Memory B cell (primary cell): ENCODE data around the gene CRYM.

Experiments
- ATAC-seq: fragments of 150-1000 bp; cut with Tn5 transposase; 2 replicates; pipeline ENCODE4 v1.10.0; 2021; ENCODE audit warnings: low read depth, mild to moderate bottlenecking, moderate library complexity
- DNase-seq, 2 donors: peaks; one replicate each; pipeline ENCODE4 v3.0.0; 2022; ENCODE audit warnings: low spot score in 2 of 2
- H3K27ac Mint-ChIP-seq: one replicate; pipeline ENCODE4 v1.8.0; 2022; ENCODE audit warnings: mild to moderate bottlenecking, moderate library complexity, mixed read lengths
- H3K27me3 Mint-ChIP-seq: one replicate; pipeline ENCODE4 v1.8.0; 2022; ENCODE audit warnings: mixed read lengths
- H3K36me3 Mint-ChIP-seq: one replicate; pipeline ENCODE4 v1.8.0; 2022; ENCODE audit warnings: mild to moderate bottlenecking, mixed read lengths
- H3K4me1 Mint-ChIP-seq: one replicate; pipeline ENCODE4 v1.8.0; 2022; ENCODE audit warnings: mixed read lengths
- H3K4me3 Mint-ChIP-seq: one replicate; pipeline ENCODE4 v1.8.0; 2022; ENCODE audit warnings: mild to moderate bottlenecking, moderate library complexity, mixed read lengths
- H3K9me3 Mint-ChIP-seq: one replicate; pipeline ENCODE4 v1.8.0; 2022; ENCODE audit warnings: mixed read lengths

Gene CRYM

DNA sequence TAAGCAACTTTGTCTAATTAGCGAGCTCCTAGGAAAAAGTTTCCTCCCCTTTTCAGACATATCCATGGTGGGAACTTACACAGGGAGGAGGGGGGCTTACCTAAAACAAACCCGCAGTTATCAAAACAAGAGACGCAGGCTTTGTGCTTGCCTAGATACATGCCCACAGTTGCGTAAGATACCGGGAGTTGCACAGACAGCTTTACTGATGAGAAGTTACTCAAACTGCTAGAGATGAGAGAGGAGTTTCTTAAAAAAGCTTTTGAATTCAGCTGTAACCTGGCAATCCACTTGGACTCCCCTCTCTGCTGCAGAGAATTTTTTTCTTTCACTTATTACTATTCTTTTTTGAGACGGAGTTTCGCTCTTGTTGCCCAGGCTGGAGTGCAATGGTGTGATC, 59.9 kb downstream of the CRYM start:
- peaks cover 9% of the 10 kb centered on the region for H3K27me3 Mint-ChIP-seq
- H3K27ac Mint-ChIP-seq = no peak overlapping the region
- DNase-seq (no peak), ATAC-seq (no peak)
- no peaks in the 10 kb centered on the region for H3K9me3 Mint-ChIP-seq
- no peaks in the 10 kb centered on the region for H3K36me3 Mint-ChIP-seq
- H3K4me1 Mint-ChIP-seq = peaks cover 3% of the 10 kb centered on the region
- H3K4me3 Mint-ChIP-seq = no peak overlapping the region

DNA sequence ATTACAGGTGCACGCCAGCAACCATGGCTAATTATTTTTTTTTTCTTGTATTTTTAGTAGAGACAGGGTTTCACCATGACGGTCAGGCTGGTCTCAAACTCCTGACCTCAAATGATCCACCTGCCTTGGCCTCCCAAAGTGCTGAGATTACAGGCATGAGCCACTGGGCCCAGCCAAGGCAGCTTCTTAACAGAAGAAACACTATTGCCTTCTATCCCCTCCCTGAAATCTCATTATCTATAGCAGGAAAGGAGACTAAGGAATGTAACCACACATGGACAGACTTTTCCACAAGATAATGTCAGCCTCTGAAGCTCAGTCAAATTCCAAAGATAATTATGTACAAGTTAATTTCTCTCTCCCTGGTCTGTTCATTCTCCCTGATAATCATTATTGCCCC, 61.0 kb downstream of the CRYM start:
- no peak for ATAC-seq
- peaks cover 6% of the 10 kb centered on the region for H3K27me3 Mint-ChIP-seq
- no peaks in the 10 kb centered on the region for H3K36me3 Mint-ChIP-seq
- H3K4me3 Mint-ChIP-seq = no peak overlapping the region
- no peak overlapping the region for H3K27ac Mint-ChIP-seq
- H3K4me1 Mint-ChIP-seq = no peaks in the 10 kb centered on the region
- no peak for DNase-seq
- H3K9me3 Mint-ChIP-seq = no peaks in the 10 kb centered on the region

DNA sequence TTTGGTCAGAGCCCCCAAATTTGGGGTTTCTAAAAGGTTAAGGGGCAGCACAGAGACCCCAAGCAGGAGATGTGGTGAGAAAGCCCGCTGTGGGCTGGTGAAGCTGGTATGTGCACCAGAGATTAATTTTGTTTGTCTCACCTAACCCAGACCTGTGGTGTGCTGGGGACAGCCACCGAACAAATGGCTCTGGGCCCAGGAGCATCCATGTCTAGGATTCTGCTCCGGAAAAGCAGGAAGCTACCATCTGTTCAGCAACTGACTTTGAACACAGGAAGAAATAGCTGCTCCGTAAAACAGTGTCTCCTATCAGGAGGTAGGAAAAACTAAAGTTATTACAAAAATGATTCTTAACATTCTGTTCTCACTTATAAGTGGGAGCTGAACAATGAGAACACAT, 64.0 kb downstream of the CRYM start:
- H3K9me3 Mint-ChIP-seq = no peaks in the 10 kb centered on the region
- ATAC-seq = no peak
- H3K27ac Mint-ChIP-seq = no peak overlapping the region
- H3K27me3 Mint-ChIP-seq = peaks cover 5% of the 10 kb centered on the region
- no peaks in the 10 kb centered on the region for H3K4me1 Mint-ChIP-seq
- H3K36me3 Mint-ChIP-seq = no peaks in the 10 kb centered on the region
- H3K4me3 Mint-ChIP-seq = no peak overlapping the region
- DNase-seq = no peak

DNA sequence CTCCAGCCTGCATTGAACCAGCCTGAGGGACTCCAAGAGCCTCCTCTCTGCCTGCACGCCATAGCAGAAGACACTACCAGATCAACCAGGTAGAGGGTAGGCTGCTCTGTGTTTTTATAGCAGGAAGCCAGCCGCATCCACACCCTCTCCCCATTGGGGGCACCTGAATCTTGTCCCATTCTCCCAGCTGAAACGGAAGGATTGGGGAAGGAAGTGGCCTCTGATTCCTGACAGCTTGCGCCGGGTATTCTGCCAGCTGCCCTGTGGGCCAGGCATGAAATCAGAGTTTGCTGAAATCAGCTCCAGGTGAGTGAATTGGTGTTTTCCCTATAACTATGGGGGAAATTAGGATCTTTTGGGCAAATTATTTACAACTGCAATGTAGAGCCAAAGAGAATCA, 66.6 kb downstream of the CRYM start, which contains the start of gene ZP2:
TSS of gene ZP2 (minus strand) at position 89 of the 400 bp plus-strand sequence. CDS start at position 62, 27 bp downstream.
- Mint-ChIP-seq H3K4me1 (no peaks in the 10 kb centered on the region), H3K36me3 (no peaks in the 10 kb centered on the region), H3K27ac (no peak within 1 kb of the TSS), H3K27me3 (peaks cover 5% of the 10 kb centered on the region), H3K4me3 (no peak within 1 kb of the TSS), H3K9me3 (no peaks in the 10 kb centered on the region)
- ATAC-seq = no peak
- no peak for DNase-seq
